Measurements from ENCODE around the gene TTC21A.

Gene TTC21A

DNA sequence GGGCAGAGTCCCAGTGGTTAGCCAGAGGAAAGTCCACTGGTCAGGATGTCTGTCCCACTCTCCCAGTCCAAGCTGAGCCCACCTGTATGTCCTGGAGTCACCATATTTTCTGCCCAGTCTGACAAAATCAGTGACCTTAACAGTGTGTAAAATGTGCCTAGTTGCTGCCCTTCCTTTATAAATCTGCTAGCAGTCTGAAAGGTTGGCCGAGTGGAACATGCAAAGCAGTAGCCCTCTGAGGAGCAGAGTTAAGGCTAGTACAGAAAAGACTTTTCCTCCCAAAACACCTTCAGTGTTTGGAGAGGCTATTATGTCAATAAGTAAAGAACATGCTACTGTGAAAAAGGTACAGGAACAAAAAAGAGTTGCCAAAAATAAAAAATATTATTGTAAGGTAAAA, 15.3 kb downstream of the TTC21A start:
- TF ChIP-seq ZFX (IDR thresholded peaks at IDR 0.05) = no peak
- TF ChIP-seq, protein P1, sequence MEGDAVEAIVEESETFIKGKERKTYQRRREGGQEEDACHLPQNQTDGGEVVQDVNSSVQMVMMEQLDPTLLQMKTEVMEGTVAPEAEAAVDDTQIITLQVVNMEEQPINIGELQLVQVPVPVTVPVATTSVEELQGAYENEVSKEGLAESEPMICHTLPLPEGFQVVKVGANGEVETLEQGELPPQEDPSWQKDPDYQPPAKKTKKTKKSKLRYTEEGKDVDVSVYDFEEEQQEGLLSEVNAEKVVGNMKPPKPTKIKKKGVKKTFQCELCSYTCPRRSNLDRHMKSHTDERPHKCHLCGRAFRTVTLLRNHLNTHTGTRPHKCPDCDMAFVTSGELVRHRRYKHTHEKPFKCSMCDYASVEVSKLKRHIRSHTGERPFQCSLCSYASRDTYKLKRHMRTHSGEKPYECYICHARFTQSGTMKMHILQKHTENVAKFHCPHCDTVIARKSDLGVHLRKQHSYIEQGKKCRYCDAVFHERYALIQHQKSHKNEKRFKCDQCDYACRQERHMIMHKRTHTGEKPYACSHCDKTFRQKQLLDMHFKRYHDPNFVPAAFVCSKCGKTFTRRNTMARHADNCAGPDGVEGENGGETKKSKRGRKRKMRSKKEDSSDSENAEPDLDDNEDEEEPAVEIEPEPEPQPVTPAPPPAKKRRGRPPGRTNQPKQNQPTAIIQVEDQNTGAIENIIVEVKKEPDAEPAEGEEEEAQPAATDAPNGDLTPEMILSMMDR (conservative IDR thresholded peaks at IDR 0.05) = no peak
- no peak overlapping the region for H3K27ac ChIP-seq

DNA sequence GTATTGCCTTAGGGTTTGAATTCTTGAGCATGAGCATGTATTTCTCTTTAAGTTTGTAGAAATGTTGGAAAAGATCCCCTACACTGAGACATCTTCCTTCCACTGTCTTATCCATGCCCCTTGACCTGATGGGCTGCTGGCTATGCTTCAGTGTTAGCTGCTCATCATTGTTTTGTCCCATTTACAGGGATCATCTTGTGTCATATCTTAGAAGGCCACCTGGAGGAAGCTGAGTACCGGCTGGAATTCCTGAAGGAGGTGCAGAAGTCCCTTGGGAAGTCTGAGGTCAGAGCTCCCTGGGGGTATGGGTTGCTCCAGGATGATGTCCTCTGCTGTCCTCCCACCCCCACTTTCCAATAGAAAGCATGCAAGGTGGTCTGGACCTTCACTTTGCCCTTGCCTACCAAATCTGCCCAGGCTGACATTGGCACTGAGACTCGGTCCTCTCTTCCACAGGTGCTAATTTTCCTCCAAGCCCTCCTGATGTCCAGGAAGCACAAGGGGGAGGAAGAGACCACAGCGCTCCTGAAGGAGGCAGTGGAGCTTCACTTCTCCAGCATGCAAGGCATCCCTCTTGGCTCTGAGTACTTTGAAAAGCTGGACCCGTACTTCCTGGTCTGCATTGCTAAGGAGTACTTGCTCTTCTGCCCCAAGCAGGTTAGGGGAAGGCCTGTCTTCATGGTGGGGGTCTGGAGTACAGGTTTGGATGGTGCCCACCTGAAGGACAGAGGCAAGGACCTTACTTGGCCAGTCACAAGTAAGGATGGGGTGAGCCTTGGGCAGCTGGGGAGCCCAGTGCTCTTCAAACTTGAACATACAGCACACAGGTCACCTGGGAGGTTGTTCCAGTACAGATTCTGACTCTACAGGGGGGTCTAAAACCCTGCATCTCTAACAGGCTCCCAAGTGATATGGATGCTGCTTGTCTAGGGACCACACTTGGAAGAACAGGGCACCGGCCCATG, 17.7 kb downstream of the TTC21A start:
- H3K27ac ChIP-seq = peak overlapping the region; percentile 48
- TF ChIP-seq, protein P1 (conservative IDR thresholded peaks at IDR 0.05) = peak; percentile 48
- no peak for TF ChIP-seq ZFX (IDR thresholded peaks at IDR 0.05)

DNA sequence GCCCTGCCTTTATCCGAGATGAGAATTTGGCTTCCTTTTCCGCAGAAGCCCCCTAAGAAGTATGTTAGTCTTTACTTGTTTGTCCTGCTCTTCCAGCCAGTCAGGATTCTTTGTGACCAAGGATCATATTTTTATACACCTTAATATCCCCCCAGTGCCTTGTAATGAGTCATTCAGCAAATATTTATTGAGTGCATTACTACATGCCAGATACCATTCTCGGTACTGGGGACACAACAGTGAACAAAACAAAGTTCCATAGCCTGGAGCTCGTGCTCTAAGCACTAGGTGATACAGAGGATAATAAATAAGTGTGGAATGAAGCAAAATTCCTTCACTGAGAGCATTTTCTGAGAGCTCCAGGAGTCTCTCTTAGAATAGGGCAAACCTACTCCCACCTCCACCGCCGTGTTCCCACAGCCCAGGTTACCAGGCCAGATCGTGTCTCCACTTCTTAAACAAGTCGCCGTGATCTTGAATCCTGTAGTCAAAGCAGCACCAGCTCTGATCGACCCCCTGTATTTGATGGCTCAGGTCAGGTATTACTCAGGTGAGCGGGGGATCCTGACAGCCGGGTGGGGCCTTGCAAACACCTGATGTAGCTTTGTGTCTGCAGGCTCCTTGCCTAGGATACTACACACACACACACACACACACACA, 18.5 kb downstream of the TTC21A start:
- peak overlapping the region; percentile 48 for H3K27ac ChIP-seq

DNA sequence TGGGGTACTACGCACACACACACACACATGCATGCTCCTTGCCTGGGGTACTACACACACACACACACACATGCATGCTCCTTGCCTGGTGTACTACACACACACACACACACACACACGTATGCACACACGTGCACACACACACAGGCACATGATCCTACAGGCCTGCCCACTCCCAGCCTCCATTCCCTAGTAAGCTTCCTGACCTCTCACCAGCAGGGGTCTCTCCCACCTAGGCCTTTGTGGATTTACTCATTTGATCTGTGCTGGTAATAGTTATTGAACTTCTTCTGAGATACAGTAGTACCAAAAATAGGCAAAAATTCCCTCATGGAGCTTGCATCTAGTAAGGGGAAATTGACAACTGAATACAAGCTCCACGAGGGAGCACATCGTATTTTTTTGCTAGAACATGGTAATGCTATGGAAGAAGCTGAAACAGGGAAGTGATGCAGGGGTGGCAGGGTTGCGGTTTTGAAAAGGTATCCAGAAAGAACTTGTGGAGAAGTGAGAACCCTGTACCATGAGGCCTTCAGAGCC, 19.1 kb downstream of the TTC21A start:
- peak overlapping the region; percentile 48 for H3K27ac ChIP-seq
- TF ChIP-seq, protein P1 (conservative IDR thresholded peaks at IDR 0.05) = peak; percentile 54
- no peak for TF ChIP-seq ZFX (IDR thresholded peaks at IDR 0.05)

More for the DNA sequence above, 18.5 kb downstream of the TTC21A start:
- TF ChIP-seq ZFX (IDR thresholded peaks at IDR 0.05) = no peak
- TF ChIP-seq, protein P1 (conservative IDR thresholded peaks at IDR 0.05) = no peak

DNA sequence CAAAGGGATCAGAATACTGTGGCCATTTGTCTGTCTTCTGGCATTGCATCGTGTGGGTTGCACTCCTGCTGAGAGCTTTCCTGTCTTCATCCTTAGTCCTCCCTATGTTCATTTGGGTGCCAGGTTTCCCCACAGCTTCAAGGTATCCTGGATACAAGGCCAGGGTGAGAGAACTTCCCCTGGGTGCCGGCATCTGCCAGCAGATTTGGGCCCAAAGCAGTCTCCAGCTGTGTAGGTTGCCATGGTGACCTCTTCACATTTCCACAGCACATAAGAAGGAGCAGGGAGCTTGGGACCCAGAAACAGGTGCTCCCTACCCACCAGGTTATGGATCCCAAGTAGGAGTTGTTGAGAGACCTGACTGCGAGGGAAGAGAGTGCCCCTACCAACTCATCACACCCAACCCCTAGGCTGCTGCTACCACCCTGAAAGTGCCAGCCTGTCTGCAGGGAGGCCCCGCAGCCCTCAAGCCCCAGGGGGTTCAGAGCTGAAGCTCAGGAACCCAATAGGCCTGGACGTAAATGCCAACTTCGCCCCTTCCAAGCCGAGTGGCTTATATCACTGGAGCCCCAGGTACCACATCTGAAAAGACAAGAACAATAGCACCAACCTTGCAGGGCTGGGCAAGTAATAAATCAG, 19.9 kb downstream of the TTC21A start:
- TF ChIP-seq, protein P1 (conservative IDR thresholded peaks at IDR 0.05) = no peak
- no peak overlapping the region for H3K27ac ChIP-seq

DNA sequence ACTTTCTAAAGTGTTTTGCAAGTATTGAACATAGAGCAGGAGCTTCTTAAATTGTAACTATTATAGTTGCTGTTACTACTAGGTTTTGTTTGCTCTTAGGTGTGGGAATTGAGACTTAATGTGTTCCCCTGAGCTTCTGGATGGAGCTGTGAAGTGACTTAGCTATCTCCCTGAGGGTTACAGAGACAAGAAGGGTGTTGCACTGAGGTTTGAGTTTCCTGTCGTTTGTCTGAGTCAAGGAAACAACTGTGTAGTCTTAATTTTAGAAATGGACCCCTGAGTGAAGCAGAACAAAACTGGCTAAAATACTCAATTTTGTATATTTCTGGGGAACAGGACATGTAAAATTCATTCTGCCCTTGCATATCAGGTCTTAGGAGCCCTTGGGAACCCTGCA, 20.4 kb downstream of the TTC21A start:
- TF ChIP-seq, protein P1 (conservative IDR thresholded peaks at IDR 0.05) = no peak
- TF ChIP-seq ZFX (IDR thresholded peaks at IDR 0.05) = no peak
- H3K27ac ChIP-seq = no peak overlapping the region

All from C4-2B (cell line).